Measurements from ENCODE around the gene RSAD1.

DNA sequence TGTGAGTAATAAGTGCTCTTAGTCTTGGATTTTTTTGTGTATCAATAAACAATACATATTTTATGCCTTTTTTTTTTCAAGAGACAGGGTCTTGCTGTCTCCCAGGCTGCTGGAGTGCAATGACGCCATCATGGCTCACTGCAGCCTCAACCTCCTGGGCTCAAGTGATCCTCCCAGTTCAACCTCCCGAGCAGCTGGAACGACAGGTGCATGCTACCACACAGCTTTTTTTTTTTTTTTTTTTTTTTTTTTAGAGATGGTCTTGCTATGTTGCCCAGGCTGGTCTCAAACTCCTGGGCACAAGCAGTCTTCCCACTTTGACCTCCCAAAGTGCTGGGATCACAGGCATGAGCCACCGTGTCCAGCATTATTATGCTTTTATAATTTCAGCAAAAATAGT is 39.7 kb upstream of the RSAD1 start:
- TF ChIP-seq, protein P1, sequence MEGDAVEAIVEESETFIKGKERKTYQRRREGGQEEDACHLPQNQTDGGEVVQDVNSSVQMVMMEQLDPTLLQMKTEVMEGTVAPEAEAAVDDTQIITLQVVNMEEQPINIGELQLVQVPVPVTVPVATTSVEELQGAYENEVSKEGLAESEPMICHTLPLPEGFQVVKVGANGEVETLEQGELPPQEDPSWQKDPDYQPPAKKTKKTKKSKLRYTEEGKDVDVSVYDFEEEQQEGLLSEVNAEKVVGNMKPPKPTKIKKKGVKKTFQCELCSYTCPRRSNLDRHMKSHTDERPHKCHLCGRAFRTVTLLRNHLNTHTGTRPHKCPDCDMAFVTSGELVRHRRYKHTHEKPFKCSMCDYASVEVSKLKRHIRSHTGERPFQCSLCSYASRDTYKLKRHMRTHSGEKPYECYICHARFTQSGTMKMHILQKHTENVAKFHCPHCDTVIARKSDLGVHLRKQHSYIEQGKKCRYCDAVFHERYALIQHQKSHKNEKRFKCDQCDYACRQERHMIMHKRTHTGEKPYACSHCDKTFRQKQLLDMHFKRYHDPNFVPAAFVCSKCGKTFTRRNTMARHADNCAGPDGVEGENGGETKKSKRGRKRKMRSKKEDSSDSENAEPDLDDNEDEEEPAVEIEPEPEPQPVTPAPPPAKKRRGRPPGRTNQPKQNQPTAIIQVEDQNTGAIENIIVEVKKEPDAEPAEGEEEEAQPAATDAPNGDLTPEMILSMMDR (IDR thresholded peaks at IDR 0.05; ENCODE audit: low read length) = no peak
- TF ChIP-seq EZH2 (optimal IDR thresholded peaks at IDR 0.05; ENCODE audit: low read depth, low read length) = no peak
